Trophoblast cell (in vitro differentiated cells and primary cell): ENCODE results near the gene DLG2.

Experiments used
- DNase-seq, 2 donors: peaks; one replicate each; pipeline ENCODE4 v3.0.0-alpha.2; 2016
- H2AFZ ChIP-seq: 2 replicates; pipeline ENCODE4 v1.6.1; 2013; ENCODE audit warnings: low read length, moderate library complexity, mild to moderate bottlenecking; ENCODE audit not compliant: insufficient read depth, poor library complexity
- H2AK5ac ChIP-seq: 2 replicates; pipeline ENCODE4 v1.6.1; 2013; ENCODE audit warnings: mild to moderate bottlenecking, low read length
- H2BK120ac ChIP-seq: 2 replicates; pipeline ENCODE4 v1.6.1; 2013; ENCODE audit warnings: low read length, mild to moderate bottlenecking, moderate library complexity; ENCODE audit not compliant: insufficient read depth, poor library complexity
- H2BK12ac ChIP-seq: 2 replicates; pipeline ENCODE4 v1.6.1; 2013; ENCODE audit warnings: mild to moderate bottlenecking, low read length, moderate library complexity
- H2BK5ac ChIP-seq: 2 replicates; pipeline ENCODE4 v1.6.1; 2013; ENCODE audit warnings: low read length, low read depth, moderate library complexity, mild to moderate bottlenecking; ENCODE audit not compliant: poor library complexity
- H3K14ac ChIP-seq: 2 replicates; pipeline ENCODE4 v1.6.1; 2013; ENCODE audit warnings: mild to moderate bottlenecking, low read length
- H3K18ac ChIP-seq: 2 replicates; pipeline ENCODE4 v1.6.1; 2013; ENCODE audit warnings: mild to moderate bottlenecking, low read length
- H3K23ac ChIP-seq: 2 replicates; pipeline ENCODE4 v1.6.1; 2013; ENCODE audit warnings: low read length
- H3K27ac ChIP-seq: 2 replicates; pipeline ENCODE4 v1.5.1; 2013; ENCODE audit warnings: low read depth, mild to moderate bottlenecking, inconsistent platforms, low read length, moderate library complexity
- H3K27me3 ChIP-seq: 2 replicates; pipeline ENCODE4 v1.6.1; 2013; ENCODE audit warnings: inconsistent platforms, mild to moderate bottlenecking, low read length, moderate library complexity; ENCODE audit not compliant: insufficient read depth
- H3K36me3 ChIP-seq, 2 experiments: 1 replicate in 1 of 2; 2 replicates in 1 of 2; pipeline ENCODE4 v1.6.1; 2013; ENCODE audit warnings: low read length in 2 of 2, mild to moderate bottlenecking in 2 of 2, moderate library complexity in 1 of 2; ENCODE audit not compliant: insufficient read depth in 2 of 2, control insufficient read depth in 1 of 2
- H3K4ac ChIP-seq: 2 replicates; pipeline ENCODE4 v1.6.1; 2013; ENCODE audit warnings: low read depth, mild to moderate bottlenecking, low read length, moderate library complexity
- H3K4me1 ChIP-seq, 2 experiments: 1 replicate in 1 of 2; 2 replicates in 1 of 2; pipeline ENCODE4 v1.6.1; 2013; ENCODE audit warnings: low read length in 2 of 2, mild to moderate bottlenecking in 2 of 2, moderate library complexity in 1 of 2; ENCODE audit not compliant: insufficient read depth in 2 of 2, control insufficient read depth in 1 of 2
- H3K4me2 ChIP-seq: 2 replicates; pipeline ENCODE4 v1.6.1; 2013; ENCODE audit warnings: inconsistent platforms, mild to moderate bottlenecking, low read length, moderate library complexity
- H3K4me3 ChIP-seq: 2 replicates; pipeline ENCODE4 v1.5.1; 2013; ENCODE audit warnings: mild to moderate bottlenecking, low read depth, low read length, inconsistent platforms
- H3K79me1 ChIP-seq: one replicate; pipeline ENCODE4 v1.6.1; 2013; ENCODE audit warnings: low read length
- H3K79me2 ChIP-seq: 2 replicates; pipeline ENCODE4 v1.6.1; 2013; ENCODE audit warnings: low read length, mild to moderate bottlenecking; ENCODE audit not compliant: control insufficient read depth, insufficient read depth, poor library complexity
- H3K9ac ChIP-seq: 2 replicates; pipeline ENCODE4 v1.6.1; 2013; ENCODE audit warnings: mild to moderate bottlenecking, low read length
- H3K9me3 ChIP-seq: 2 replicates; pipeline ENCODE4 v1.6.1; 2013; ENCODE audit warnings: low read depth, mild to moderate bottlenecking, control low read depth, inconsistent platforms, low read length; ENCODE audit not compliant: insufficient read depth
- H4K12ac ChIP-seq: 2 replicates; pipeline ENCODE4 v1.6.1; 2013; ENCODE audit warnings: low read depth, mild to moderate bottlenecking, low read length, moderate library complexity
- H4K8ac ChIP-seq: 2 replicates; pipeline ENCODE4 v1.6.1; 2013; ENCODE audit warnings: low read depth, mild to moderate bottlenecking, low read length, moderate library complexity
- H4K91ac ChIP-seq: one replicate; pipeline ENCODE4 v1.6.1; 2013; ENCODE audit warnings: low read depth, mild to moderate bottlenecking, low read length, moderate library complexity
- WGBS: extraction: QIAGEN DNeasy Blood & Tissue Kit; methylation state at CpG from one replicate; pipeline ENCODE4 v1.1.7; 2013; ENCODE audit warnings: missing lambda C conversion rate; ENCODE audit not compliant: insufficient read length, insufficient coverage; ENCODE audit errors: extremely low coverage; 5-methylcytosine and 5-hydroxymethylcytosine counted together

DLG2 gene

GRCh38 chr11:84958295-84958694 is 668.8 kb downstream of the DLG2 start:
- WGBS: no CpG with 5 or more reads among the region's 2 CpGs
- H4K8ac ChIP-seq: no peak overlapping the region
- H3K79me2 ChIP-seq: no peaks in the 10 kb centered on the region
- H3K36me3 ChIP-seq: no peaks in the 10 kb centered on the region
- no peak overlapping the region for H3K4me2 ChIP-seq
- no peak overlapping the region for H3K9ac ChIP-seq
- H2AFZ ChIP-seq: no peak overlapping the region
- H3K27ac ChIP-seq: no peak overlapping the region
- H2BK120ac ChIP-seq: no peak overlapping the region
- no peak overlapping the region for H2AK5ac ChIP-seq
- no peak overlapping the region for H4K91ac ChIP-seq
- no peak overlapping the region for H4K12ac ChIP-seq
- H3K23ac ChIP-seq: no peak overlapping the region
- no peaks in the 10 kb centered on the region for H3K79me1 ChIP-seq
- H3K4me1 ChIP-seq: no peaks in the 10 kb centered on the region
- no peak overlapping the region for H3K14ac ChIP-seq
- H3K18ac ChIP-seq: no peak overlapping the region
- no peaks in the 10 kb centered on the region for H3K9me3 ChIP-seq
- no peaks in the 10 kb centered on the region for H3K27me3 ChIP-seq
- no peak overlapping the region for H2BK5ac ChIP-seq
- no peak overlapping the region for H3K4ac ChIP-seq
- no peak overlapping the region for H2BK12ac ChIP-seq
- no peak overlapping the region for H3K4me3 ChIP-seq
- DNase-seq: no peak

- no peak for DNase-seq
- Histone ChIP-seq H2AK5ac (no peak overlapping the region), H3K14ac (no peak overlapping the region), H3K4me1 (no peaks in the 10 kb centered on the region), H4K12ac (no peak overlapping the region), H3K79me2 (no peaks in the 10 kb centered on the region), H2BK12ac (no peak overlapping the region), H3K23ac (no peak overlapping the region), H3K18ac (no peak overlapping the region), H2BK120ac (no peak overlapping the region), H3K36me3 (no peaks in the 10 kb centered on the region), H4K91ac (no peak overlapping the region), H2AFZ (no peak overlapping the region), H3K4ac (no peak overlapping the region), H3K79me1 (no peaks in the 10 kb centered on the region), H3K27me3 (no peaks in the 10 kb centered on the region), H4K8ac (no peak overlapping the region), H3K4me2 (no peak overlapping the region), H3K9ac (no peak overlapping the region), H2BK5ac (no peak overlapping the region), H3K4me3 (no peak overlapping the region), H3K9me3 (no peaks in the 10 kb centered on the region), H3K27ac (no peak overlapping the region)
- no CpG with 5 or more reads among the region's 4 CpGs for WGBS
Measured at GRCh38 chr11:84950569-84951270, 676.4 kb downstream of the DLG2 start.

GRCh38 chr11:84947970-84948580 is 679.1 kb downstream of the DLG2 start:
- Histone ChIP-seq H2AK5ac (no peak overlapping the region), H3K27ac (no peak overlapping the region), H3K79me2 (no peaks in the 10 kb centered on the region), H2BK5ac (no peak overlapping the region), H2BK12ac (no peak overlapping the region), H3K9me3 (peaks cover 4% of the 10 kb centered on the region), H2BK120ac (no peak overlapping the region), H3K4ac (no peak overlapping the region), H3K14ac (no peak overlapping the region), H2AFZ (no peak overlapping the region), H3K79me1 (no peaks in the 10 kb centered on the region), H3K4me1 (no peaks in the 10 kb centered on the region), H3K4me3 (no peak overlapping the region), H4K12ac (no peak overlapping the region), H3K36me3 (no peaks in the 10 kb centered on the region), H3K4me2 (no peak overlapping the region), H3K9ac (no peak overlapping the region), H3K23ac (no peak overlapping the region), H3K27me3 (no peaks in the 10 kb centered on the region), H4K8ac (no peak overlapping the region), H3K18ac (no peak overlapping the region), H4K91ac (no peak overlapping the region)
- DNase-seq: no peak
- no CpG with 5 or more reads among the region's 3 CpGs for WGBS

GRCh38 chr11:84947070-84947469 is 680.1 kb downstream of the DLG2 start:
- Histone ChIP-seq H3K9me3 (peaks cover 4% of the 10 kb centered on the region), H3K4me2 (no peak overlapping the region), H3K36me3 (no peaks in the 10 kb centered on the region), H3K23ac (no peak overlapping the region), H3K14ac (no peak overlapping the region), H3K79me1 (no peaks in the 10 kb centered on the region), H3K4me3 (no peak overlapping the region), H3K27me3 (no peaks in the 10 kb centered on the region), H2BK120ac (no peak overlapping the region), H3K79me2 (no peaks in the 10 kb centered on the region), H2BK12ac (no peak overlapping the region), H2AK5ac (no peak overlapping the region), H4K91ac (no peak overlapping the region), H4K8ac (no peak overlapping the region), H3K9ac (no peak overlapping the region), H3K4me1 (no peaks in the 10 kb centered on the region), H4K12ac (no peak overlapping the region), H3K27ac (no peak overlapping the region), H2BK5ac (no peak overlapping the region), H3K4ac (no peak overlapping the region), H2AFZ (no peak overlapping the region), H3K18ac (no peak overlapping the region)
- no peak for DNase-seq
- no CpG with 5 or more reads among the region's 3 CpGs for WGBS
